ENCODE data around the gene DDX31. TPM values are rescaled to one million over a fixed set of nuclear protein-coding genes. Genes with fewer than 3 reads are reported as not detected.
A peak's percentile ranks its signal among the peaks of the same experiment; 100 is the strongest.

The DDX31 gene
- total RNA-seq, 1 experiment from 2014 or later: 25.8 TPM

DNA sequence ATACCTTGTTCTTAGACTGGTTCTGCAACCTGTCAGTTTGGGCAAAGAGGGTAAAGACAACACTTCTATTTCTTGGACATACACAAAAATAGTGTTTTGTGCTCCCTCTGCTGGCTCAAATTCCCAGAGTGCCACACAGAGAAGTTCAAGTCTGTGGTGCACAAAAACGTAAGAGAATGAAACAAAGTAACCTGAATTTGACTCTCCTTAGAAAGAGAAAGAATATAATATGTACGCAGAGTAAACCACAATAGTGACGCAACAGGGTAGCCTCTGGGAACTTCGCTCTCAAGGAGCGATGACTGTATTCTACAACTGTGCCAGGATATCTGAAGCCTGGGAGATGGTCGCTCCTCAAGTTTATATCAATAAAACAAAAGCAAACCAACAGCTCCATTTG lies 18.5 kb downstream of the DDX31 start:
- TF ChIP-seq, protein P1, sequence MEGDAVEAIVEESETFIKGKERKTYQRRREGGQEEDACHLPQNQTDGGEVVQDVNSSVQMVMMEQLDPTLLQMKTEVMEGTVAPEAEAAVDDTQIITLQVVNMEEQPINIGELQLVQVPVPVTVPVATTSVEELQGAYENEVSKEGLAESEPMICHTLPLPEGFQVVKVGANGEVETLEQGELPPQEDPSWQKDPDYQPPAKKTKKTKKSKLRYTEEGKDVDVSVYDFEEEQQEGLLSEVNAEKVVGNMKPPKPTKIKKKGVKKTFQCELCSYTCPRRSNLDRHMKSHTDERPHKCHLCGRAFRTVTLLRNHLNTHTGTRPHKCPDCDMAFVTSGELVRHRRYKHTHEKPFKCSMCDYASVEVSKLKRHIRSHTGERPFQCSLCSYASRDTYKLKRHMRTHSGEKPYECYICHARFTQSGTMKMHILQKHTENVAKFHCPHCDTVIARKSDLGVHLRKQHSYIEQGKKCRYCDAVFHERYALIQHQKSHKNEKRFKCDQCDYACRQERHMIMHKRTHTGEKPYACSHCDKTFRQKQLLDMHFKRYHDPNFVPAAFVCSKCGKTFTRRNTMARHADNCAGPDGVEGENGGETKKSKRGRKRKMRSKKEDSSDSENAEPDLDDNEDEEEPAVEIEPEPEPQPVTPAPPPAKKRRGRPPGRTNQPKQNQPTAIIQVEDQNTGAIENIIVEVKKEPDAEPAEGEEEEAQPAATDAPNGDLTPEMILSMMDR (IDR thresholded peaks at IDR 0.05 in 2 of 3, conservative IDR thresholded peaks at IDR 0.05 in 1 of 3; ENCODE audit: borderline replicate concordance in 1 of 3, insufficient read depth in 1 of 3, low read depth in 2 of 3, low read length in 2 of 3): peak; percentile 22 to 52 (median 52); a peak in 4 of 6 replicates
- TF ChIP-seq RAD21 (IDR thresholded peaks at IDR 0.05; ENCODE audit: low read depth) (0 out of 2 replicates have a peak, but pooled peaks have one; percentile 23), CEBPB (IDR thresholded peaks at IDR 0.05; ENCODE audit: low read depth) (no peak), ZFX (IDR thresholded peaks at IDR 0.05) (no peak)
- intact Hi-C loops (cut with micrococcal nuclease): loop anchor here (2.0 to 10.0 kb wide), 2 partner anchors 240 to 324 kb away; partner anchors contain the start of genes CFAP77 and GFI1B
- peaks cover 29% of the 10 kb centered on the region for H3K79me2 ChIP-seq (ENCODE audit: insufficient read depth, low read length)
- no peak overlapping the region for H3K4me3 ChIP-seq (replicated peaks in 1 of 2; ENCODE audit: low read depth in 1 of 2, low read length in 2 of 2)
- no peak overlapping the region for H2AFZ ChIP-seq (ENCODE audit: low read depth, low read length, poor library complexity, severe bottlenecking)
- H4K20me1 ChIP-seq (ENCODE audit: insufficient read depth): no peaks in the 10 kb centered on the region
- BruUV-seq (replicated peaks): no TSS peak
- no peaks in the 10 kb centered on the region for H3K9me2 ChIP-seq (ENCODE audit: insufficient read depth)
- no peak overlapping the region for H3K9ac ChIP-seq (ENCODE audit: low read length)
- no peaks in the 10 kb centered on the region for H3K4me1 ChIP-seq (ENCODE audit: control insufficient read depth in 1 of 2, insufficient read depth in 2 of 2, low read length in 2 of 2)
- H3K27ac ChIP-seq (ENCODE audit: low read depth, low read length): no peak overlapping the region
- ChIA-PET CTCF (interaction anchor here (1.5 kb wide), 1 partner anchor 148 kb away, joined by 3 read pairs; no protein-coding TSS in a partner anchor), RAD21 (ENCODE audit: low non-redundant PET in 1 of 2, low total read pairs in 2 of 2, uncharacterized antibody in 2 of 2, unreplicated experiment in 2 of 2) (no interaction called here), POLR2A (no interaction called here)
- no peaks in the 10 kb centered on the region for H3K9me3 ChIP-seq (ENCODE audit: control insufficient read depth in 1 of 2, insufficient read depth in 1 of 2, low read depth in 1 of 2, low read length in 2 of 2)
- peaks cover 49 to 50% of the 10 kb centered on the region in 2 experiments; a peak in 3 of 4 replicates for H3K36me3 ChIP-seq (ENCODE audit: control insufficient read depth in 1 of 2, insufficient read depth in 2 of 2, low read length in 2 of 2)
- DNase-seq (ENCODE audit: low read depth, low spot score) (no peak), ATAC-seq (peak; percentile 44; the same call in 1 of the 2 replicates)
- H3K4me2 ChIP-seq (ENCODE audit: low read length): no peak overlapping the region
- no peaks in the 10 kb centered on the region for H3K27me3 ChIP-seq (ENCODE audit: insufficient read depth, low read length)

DNA sequence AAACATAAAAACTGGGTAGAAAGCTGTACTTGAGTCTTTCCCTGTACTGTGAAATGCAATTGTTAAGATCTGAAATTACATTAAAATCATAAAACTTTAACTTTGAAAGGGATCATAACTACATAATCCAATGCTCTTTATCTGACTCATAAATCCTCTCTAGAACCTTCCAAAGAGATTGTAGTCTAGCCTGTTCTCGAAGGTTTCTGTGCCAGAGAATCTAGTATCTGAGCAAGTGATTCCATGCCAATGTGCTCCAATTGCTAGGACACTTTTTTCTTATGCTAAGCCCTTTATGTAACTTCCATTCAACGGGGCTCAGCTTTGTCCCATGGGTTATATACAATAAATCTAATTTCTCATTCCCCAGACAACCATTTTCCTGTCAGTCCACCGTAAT lies 21.1 kb downstream of the DDX31 start:
- intact Hi-C loops (cut with micrococcal nuclease): no loop called here
- H2AFZ ChIP-seq (ENCODE audit: low read depth, low read length, poor library complexity, severe bottlenecking): no peak overlapping the region
- no TSS peak for BruUV-seq (replicated peaks)
- ATAC-seq: no peak
- H3K4me3 ChIP-seq (replicated peaks in 1 of 2; ENCODE audit: low read depth in 1 of 2, low read length in 2 of 2): no peak overlapping the region
- no peak overlapping the region for H3K4me2 ChIP-seq (ENCODE audit: low read length)
- H3K9me2 ChIP-seq (ENCODE audit: insufficient read depth): no peaks in the 10 kb centered on the region
- no peaks in the 10 kb centered on the region for H3K27me3 ChIP-seq (ENCODE audit: insufficient read depth, low read length)
- CTCF ChIA-PET: no interaction called here
- no peak for DNase-seq (ENCODE audit: low read depth, low spot score)
- H3K4me1 ChIP-seq (ENCODE audit: control insufficient read depth in 1 of 2, insufficient read depth in 2 of 2, low read length in 2 of 2): no peaks in the 10 kb centered on the region
- H3K79me2 ChIP-seq (ENCODE audit: insufficient read depth, low read length): peaks cover 8% of the 10 kb centered on the region; the same call in 1 of the 2 replicates
- TF ChIP-seq ELF1 (IDR thresholded peaks at IDR 0.05; ENCODE audit: borderline replicate concordance, low read depth) (no peak), EZH2 (IDR thresholded peaks at IDR 0.05) (no peak), SIN3A (IDR thresholded peaks at IDR 0.05; ENCODE audit: low read depth) (no peak), POLR2A (IDR thresholded peaks at IDR 0.05; ENCODE audit: borderline replicate concordance, extremely low read depth, insufficient read depth, insufficient read length) (no peak), EZH2phosphoT487 (IDR thresholded peaks at IDR 0.05; ENCODE audit: borderline replicate concordance) (no peak), ZNF274 (IDR thresholded peaks at IDR 0.05; ENCODE audit: low read depth, low read length) (no peak), JUND (IDR thresholded peaks at IDR 0.05) (no peak)
- TF ChIP-seq, protein P2, sequence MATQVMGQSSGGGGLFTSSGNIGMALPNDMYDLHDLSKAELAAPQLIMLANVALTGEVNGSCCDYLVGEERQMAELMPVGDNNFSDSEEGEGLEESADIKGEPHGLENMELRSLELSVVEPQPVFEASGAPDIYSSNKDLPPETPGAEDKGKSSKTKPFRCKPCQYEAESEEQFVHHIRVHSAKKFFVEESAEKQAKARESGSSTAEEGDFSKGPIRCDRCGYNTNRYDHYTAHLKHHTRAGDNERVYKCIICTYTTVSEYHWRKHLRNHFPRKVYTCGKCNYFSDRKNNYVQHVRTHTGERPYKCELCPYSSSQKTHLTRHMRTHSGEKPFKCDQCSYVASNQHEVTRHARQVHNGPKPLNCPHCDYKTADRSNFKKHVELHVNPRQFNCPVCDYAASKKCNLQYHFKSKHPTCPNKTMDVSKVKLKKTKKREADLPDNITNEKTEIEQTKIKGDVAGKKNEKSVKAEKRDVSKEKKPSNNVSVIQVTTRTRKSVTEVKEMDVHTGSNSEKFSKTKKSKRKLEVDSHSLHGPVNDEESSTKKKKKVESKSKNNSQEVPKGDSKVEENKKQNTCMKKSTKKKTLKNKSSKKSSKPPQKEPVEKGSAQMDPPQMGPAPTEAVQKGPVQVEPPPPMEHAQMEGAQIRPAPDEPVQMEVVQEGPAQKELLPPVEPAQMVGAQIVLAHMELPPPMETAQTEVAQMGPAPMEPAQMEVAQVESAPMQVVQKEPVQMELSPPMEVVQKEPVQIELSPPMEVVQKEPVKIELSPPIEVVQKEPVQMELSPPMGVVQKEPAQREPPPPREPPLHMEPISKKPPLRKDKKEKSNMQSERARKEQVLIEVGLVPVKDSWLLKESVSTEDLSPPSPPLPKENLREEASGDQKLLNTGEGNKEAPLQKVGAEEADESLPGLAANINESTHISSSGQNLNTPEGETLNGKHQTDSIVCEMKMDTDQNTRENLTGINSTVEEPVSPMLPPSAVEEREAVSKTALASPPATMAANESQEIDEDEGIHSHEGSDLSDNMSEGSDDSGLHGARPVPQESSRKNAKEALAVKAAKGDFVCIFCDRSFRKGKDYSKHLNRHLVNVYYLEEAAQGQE (IDR thresholded peaks at IDR 0.05; ENCODE audit: low read depth): no peak
- TF ChIP-seq, protein P3, sequence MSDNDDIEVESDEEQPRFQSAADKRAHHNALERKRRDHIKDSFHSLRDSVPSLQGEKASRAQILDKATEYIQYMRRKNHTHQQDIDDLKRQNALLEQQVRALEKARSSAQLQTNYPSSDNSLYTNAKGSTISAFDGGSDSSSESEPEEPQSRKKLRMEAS (IDR thresholded peaks at IDR 0.05): no peak
- H4K20me1 ChIP-seq (ENCODE audit: insufficient read depth): no peaks in the 10 kb centered on the region
- no peaks in the 10 kb centered on the region for H3K9me3 ChIP-seq (ENCODE audit: control insufficient read depth in 1 of 2, insufficient read depth in 1 of 2, low read depth in 1 of 2, low read length in 2 of 2)
- H3K36me3 ChIP-seq (ENCODE audit: control insufficient read depth in 1 of 2, insufficient read depth in 2 of 2, low read length in 2 of 2): peaks cover 55 to 67% of the 10 kb centered on the region in 2 experiments; a peak in 3 of 4 replicates
- POLR2A ChIA-PET: no interaction called here
- H3K9ac ChIP-seq (ENCODE audit: low read length): no peak overlapping the region
- RAD21 ChIA-PET (ENCODE audit: low non-redundant PET in 1 of 2, low total read pairs in 2 of 2, uncharacterized antibody in 2 of 2, unreplicated experiment in 2 of 2): no interaction called here
- H3K27ac ChIP-seq (ENCODE audit: low read depth, low read length): no peak overlapping the region
